Ovary (tissue), 3 donors: ENCODE results near the gene ACLY.

Experiments
- EP300 ChIP-seq: sonication (generic); formaldehyde crosslinking; IDR thresholded peaks from one replicate; pipeline ENCODE4 v1.6.1; 2017; ENCODE audit warnings: antibody characterized with exemption
- TF ChIP-seq, protein P1 (sequence below), 3 donors: fragments of 450-650 bp in 2 of 3; fragments of 200-600 bp in 1 of 3; IDR thresholded peaks; one replicate each; pipeline versions ENCODE4 v1.5.1 to v1.8.0; 2016 to 2022; ENCODE audit warnings: antibody characterized with exemption in 3 of 3, mild to moderate bottlenecking in 1 of 3
- donor health status: DM: no; HTN: no; CAD: no.

DNA sequence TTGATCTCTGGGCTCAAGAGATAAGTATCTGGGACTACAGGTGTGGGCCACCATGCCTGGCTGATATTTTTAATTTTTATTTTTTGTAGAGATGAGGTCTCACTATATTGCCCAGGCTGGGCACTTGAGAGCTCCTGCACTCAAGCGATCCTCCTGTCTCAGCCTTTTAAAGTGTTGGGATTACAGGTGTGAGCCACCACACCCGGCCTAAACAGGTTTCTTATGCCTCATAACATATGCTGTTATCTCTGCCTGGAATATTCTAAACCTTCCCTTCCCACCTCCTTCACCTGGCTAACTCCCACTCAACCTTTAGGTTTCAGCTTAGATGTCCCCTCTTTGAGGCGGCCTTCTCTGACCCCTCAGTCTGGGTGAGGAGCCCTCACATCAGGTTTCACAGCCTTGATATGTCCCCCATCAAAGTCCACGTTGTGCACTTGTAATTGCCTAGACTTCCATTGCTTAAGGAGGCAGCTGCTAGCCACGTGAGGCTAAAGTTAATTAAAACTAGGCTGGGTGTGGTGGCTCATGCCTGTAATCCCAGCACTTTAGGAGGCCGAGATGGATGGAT, 39.2 kb upstream of the ACLY start:
- TF ChIP-seq, protein P1, sequence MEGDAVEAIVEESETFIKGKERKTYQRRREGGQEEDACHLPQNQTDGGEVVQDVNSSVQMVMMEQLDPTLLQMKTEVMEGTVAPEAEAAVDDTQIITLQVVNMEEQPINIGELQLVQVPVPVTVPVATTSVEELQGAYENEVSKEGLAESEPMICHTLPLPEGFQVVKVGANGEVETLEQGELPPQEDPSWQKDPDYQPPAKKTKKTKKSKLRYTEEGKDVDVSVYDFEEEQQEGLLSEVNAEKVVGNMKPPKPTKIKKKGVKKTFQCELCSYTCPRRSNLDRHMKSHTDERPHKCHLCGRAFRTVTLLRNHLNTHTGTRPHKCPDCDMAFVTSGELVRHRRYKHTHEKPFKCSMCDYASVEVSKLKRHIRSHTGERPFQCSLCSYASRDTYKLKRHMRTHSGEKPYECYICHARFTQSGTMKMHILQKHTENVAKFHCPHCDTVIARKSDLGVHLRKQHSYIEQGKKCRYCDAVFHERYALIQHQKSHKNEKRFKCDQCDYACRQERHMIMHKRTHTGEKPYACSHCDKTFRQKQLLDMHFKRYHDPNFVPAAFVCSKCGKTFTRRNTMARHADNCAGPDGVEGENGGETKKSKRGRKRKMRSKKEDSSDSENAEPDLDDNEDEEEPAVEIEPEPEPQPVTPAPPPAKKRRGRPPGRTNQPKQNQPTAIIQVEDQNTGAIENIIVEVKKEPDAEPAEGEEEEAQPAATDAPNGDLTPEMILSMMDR (IDR thresholded peaks at IDR 0.05) = no peak
- no peak for TF ChIP-seq EP300
